K562 (cell line): ENCODE results near the gene PPP1R10.

ENCODE experiments used
- ERF ChIP-seq: fragments of 450-650 bp; formaldehyde crosslinking; IDR thresholded peaks from 2 replicates; pipeline ENCODE4 v1.4.0; 2020; ENCODE audit warnings: mild to moderate bottlenecking, mixed read lengths
- GABPA ChIP-seq: fragments of 200-800 bp; sonication (Bioruptor generic); conservative IDR thresholded peaks from 2 replicates; pipeline ENCODE4 v1.6.1; 2016; ENCODE audit warnings: low read depth, missing genetic modification characterization, missing compliant biosample characterization
- GTF2F1 ChIP-seq: IDR thresholded peaks from 2 replicates; pipeline ENCODE4 v1.6.1; 2011; ENCODE audit warnings: low read depth, low read length, improper control_type of control experiment
- POLR2A ChIP-seq: fragments of 450-650 bp; conservative IDR thresholded peaks from 2 replicates; pipeline ENCODE4 v1.6.1; 2016
- ZNF717 ChIP-seq: fragments of 250-450 bp; sonication (Bioruptor Pico); IDR thresholded peaks from 2 replicates; pipeline ENCODE4 v1.5.0; 2021
- TF ChIP-seq, protein P1 (sequence below): sonication (generic); formaldehyde crosslinking; IDR thresholded peaks from 2 replicates; pipeline ENCODE4 v1.8.1; 2023; ENCODE audit warnings: mild to moderate bottlenecking, missing genetic modification reagents, moderate library complexity
- TF ChIP-seq, protein P2 (sequence below), 3 experiments: IDR thresholded peaks in 2 of 3; conservative IDR thresholded peaks in 1 of 3; 2 replicates each; pipeline ENCODE4 v1.5.1; 2011 to 2012; ENCODE audit warnings: low read length in 3 of 3, mild to moderate bottlenecking in 3 of 3, control low read depth in 2 of 3, improper control_type of control experiment in 1 of 3, inconsistent platforms in 1 of 3, low read depth in 1 of 3, mixed read lengths in 1 of 3, moderate library complexity in 1 of 3; ENCODE audit not compliant: insufficient read depth in 2 of 3

DNA sequence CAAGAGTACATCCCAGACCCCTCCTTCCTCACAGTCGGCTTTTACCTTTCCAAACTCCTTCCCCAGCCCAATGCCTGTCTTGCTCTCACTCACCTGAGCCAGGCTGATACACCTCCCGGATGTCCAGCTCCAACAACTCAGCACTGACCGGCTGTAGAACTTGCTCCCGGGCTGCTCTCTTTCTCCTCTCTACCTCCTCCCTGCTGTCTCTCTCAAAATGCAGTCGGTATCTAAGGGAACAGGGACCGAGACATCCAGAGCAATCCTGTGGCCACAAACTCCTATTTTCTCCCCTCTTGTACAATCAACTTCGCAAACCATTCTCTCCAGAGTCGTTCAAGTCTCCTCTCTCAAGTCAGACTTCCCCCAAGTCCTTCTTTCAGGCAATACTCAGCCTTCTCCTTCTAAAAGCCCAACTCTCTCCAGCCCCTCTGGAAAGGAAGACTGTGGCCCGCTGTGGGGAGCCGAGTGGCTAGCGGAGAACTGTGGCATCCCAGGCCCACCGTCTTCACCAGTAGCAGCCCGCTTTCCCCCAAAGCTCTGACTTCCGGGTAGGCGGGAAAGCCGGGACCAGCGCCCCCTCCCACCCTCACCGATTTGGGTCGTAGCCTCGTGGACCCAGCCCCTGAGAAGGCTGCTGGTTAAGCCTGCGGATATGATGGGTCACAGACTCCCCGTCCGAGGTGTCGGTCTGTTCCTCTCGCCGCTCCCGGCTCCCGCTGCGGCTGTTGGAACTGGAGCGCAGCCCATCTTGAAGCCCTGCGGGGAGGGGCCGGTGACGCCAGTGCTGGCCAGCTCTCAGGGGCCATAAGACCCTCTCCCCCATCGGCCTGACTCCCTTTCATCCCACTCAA, 61.9 kb downstream of the PPP1R10 start:
- TF ChIP-seq, protein P1, sequence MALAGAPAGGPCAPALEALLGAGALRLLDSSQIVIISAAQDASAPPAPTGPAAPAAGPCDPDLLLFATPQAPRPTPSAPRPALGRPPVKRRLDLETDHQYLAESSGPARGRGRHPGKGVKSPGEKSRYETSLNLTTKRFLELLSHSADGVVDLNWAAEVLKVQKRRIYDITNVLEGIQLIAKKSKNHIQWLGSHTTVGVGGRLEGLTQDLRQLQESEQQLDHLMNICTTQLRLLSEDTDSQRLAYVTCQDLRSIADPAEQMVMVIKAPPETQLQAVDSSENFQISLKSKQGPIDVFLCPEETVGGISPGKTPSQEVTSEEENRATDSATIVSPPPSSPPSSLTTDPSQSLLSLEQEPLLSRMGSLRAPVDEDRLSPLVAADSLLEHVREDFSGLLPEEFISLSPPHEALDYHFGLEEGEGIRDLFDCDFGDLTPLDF (CRISPR knock-in tag) = peak; percentile 46; the same call in 1 of the 2 replicates
- TF ChIP-seq, protein P2, sequence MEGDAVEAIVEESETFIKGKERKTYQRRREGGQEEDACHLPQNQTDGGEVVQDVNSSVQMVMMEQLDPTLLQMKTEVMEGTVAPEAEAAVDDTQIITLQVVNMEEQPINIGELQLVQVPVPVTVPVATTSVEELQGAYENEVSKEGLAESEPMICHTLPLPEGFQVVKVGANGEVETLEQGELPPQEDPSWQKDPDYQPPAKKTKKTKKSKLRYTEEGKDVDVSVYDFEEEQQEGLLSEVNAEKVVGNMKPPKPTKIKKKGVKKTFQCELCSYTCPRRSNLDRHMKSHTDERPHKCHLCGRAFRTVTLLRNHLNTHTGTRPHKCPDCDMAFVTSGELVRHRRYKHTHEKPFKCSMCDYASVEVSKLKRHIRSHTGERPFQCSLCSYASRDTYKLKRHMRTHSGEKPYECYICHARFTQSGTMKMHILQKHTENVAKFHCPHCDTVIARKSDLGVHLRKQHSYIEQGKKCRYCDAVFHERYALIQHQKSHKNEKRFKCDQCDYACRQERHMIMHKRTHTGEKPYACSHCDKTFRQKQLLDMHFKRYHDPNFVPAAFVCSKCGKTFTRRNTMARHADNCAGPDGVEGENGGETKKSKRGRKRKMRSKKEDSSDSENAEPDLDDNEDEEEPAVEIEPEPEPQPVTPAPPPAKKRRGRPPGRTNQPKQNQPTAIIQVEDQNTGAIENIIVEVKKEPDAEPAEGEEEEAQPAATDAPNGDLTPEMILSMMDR (IDR thresholded peaks at IDR 0.05 in 2 of 3, conservative IDR thresholded peaks at IDR 0.05 in 1 of 3; ENCODE audit: insufficient read depth in 2 of 3, low read depth in 1 of 3, low read length in 3 of 3) = no peak
- TF ChIP-seq GABPA (no peak), ZNF717 (CRISPR knock-in tag) (no peak), POLR2A (no peak), ERF (no peak), GTF2F1 (no peak)
